Thymus (tissue), 14 donors: ENCODE data around the gene PNMA6E. TPM values are rescaled to one million over a fixed set of nuclear protein-coding genes. Genes with fewer than 3 reads are reported as not detected.

Experiments
- DNase-seq, 9 donors: peaks; one replicate each; pipeline ENCODE4 v3.0.0-alpha.2; 2013; ENCODE audit warnings: low spot score in 9 of 9, low read depth in 6 of 9, missing footprints in 1 of 9
- H3K27ac ChIP-seq, 2 donors: one replicate each; pipeline ENCODE4 v1.5.1; 2013; ENCODE audit warnings: control low read depth in 1 of 2, low read depth in 1 of 2, low read length in 1 of 2, mild to moderate bottlenecking in 1 of 2, moderate library complexity in 1 of 2
- H3K27me3 ChIP-seq, 2 donors: one replicate each; pipeline ENCODE4 v1.5.1; 2013; ENCODE audit warnings: low read length in 1 of 2; ENCODE audit not compliant: control insufficient read depth in 2 of 2, insufficient read depth in 1 of 2
- H3K36me3 ChIP-seq, 2 donors: one replicate each; pipeline ENCODE4 v1.5.1; 2013; ENCODE audit warnings: low read length in 1 of 2, mild to moderate bottlenecking in 1 of 2, moderate library complexity in 1 of 2; ENCODE audit not compliant: control insufficient read depth in 2 of 2, insufficient read depth in 2 of 2
- H3K4me1 ChIP-seq, 2 donors: one replicate each; pipeline ENCODE4 v1.5.1; 2013; ENCODE audit warnings: low read length in 2 of 2; ENCODE audit not compliant: control insufficient read depth in 2 of 2, insufficient read depth in 2 of 2
- H3K4me3 ChIP-seq, 2 donors: one replicate each; pipeline ENCODE4 v1.5.1; 2013; ENCODE audit warnings: low read length in 2 of 2, control low read depth in 1 of 2, mild to moderate bottlenecking in 1 of 2
- H3K9me3 ChIP-seq, 2 donors: one replicate each; pipeline ENCODE4 v1.5.1; 2013; ENCODE audit warnings: low read length in 1 of 2, mild to moderate bottlenecking in 1 of 2; ENCODE audit not compliant: control insufficient read depth in 2 of 2, insufficient read depth in 1 of 2
- WGBS: extraction: QIAGEN DNeasy Blood & Tissue Kit; methylation state at CpG from one replicate; pipeline ENCODE4 v1.1.7; 2013; 5-methylcytosine and 5-hydroxymethylcytosine counted together
- long read RNA-seq, 10 donors: transcript quantifications; one replicate each; lab custom pipeline, GENCODE V29; 2026
- polyA plus RNA-seq: library from polyadenylated mRNA; stranded (reverse); fragments of 200-250 nt; gene quantifications from one replicate; pipeline ENCODE4 v1.2.3, GENCODE V29; 2013
- total RNA-seq: library from RNA; stranded (reverse); fragments of 120-200 nt; gene quantifications from one replicate; pipeline ENCODE4 v1.2.4, GENCODE V29; 2013
- donor health status: healthy.

Gene PNMA6E
- not detected for total RNA-seq
- 0.05 TPM for polyA plus RNA-seq
- long read RNA-seq, donor 1: 0 reads
- long read RNA-seq, donor 2: 0 reads
- long read RNA-seq, donor 3: 0 reads
- long read RNA-seq, donor 4: 0 reads
- long read RNA-seq, donor 5: 0 reads
- long read RNA-seq, donor 6: 0 reads
- long read RNA-seq, donor 7: 0 reads
- long read RNA-seq, donor 8: 0 reads
- long read RNA-seq, donor 9: 0 reads
- long read RNA-seq, donor 10: 0 reads

DNA sequence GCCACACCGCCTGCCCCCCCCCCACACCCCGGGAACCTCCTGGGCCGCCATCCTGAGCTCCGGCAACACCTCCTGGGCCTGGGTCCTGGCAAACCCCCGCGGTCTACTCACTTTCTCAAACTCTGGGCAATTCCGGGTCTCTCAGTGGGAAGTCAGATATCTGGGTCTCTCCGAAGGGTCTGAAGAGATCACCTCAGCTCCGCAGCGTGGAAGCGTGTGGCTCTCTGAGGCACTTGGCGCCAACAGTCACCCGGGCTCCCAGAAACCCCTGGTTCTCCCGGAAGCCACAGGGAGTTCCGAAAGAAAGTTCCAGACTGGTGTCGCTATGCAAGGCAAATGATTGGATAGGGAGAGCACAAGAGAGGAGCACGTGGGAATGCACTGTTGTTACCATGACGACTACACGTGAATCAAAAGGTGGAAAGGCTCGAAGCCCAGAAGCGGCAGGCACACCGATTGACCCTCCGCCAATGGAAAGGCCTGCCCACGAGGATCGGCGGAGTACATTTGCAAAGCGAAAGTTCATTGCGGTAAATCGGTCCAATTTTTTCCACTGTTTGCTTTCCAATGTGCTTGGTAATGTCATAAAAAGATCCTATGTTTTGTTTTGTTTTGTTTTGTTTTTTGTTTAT is at the start of gene PNMA6E:
Gene PNMA6E (minus strand): TSS at position 218 of the 632 bp plus-strand sequence. CDS start 2,501 bp downstream, outside the sequence.
- 98% methylated on average over 29 of the region's 29 CpGs for WGBS
- no peak for DNase-seq

DNA sequence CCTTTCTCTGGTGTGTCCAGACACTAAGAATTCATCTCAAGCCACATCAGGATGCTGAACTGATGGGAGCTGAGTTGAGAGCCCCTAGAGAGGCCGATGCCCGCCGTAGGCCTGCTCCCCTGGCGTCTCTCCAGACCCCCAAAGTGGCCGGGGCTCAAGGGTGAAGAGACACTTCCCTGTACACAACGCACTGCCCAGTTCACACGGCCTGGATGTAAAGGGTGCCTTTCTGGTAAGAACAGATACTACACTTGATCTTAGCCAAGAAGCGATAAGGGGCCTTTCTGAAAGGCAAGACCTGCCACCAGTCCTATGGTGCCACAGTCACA is 49.8 kb upstream of the PNMA6E start:
- 97% methylated on average over 8 of the region's 8 CpGs for WGBS
- Histone ChIP-seq H3K9me3 (no peaks in the 10 kb centered on the region), H3K27ac (no peak overlapping the region), H3K4me3 (no peak overlapping the region), H3K36me3 (peaks cover 3 to 25% of the 10 kb centered on the region in 2 donors), H3K27me3 (no peaks in the 10 kb centered on the region), H3K4me1 (no peaks in the 10 kb centered on the region)
- DNase-seq: no peak

More for the DNA sequence above, at the start of gene PNMA6E:
- H3K4me3 ChIP-seq: no peak within 1 kb of the TSS
- H3K27ac ChIP-seq: no peak within 1 kb of the TSS
- no peaks in the 10 kb centered on the region for H3K4me1 ChIP-seq
- H3K36me3 ChIP-seq: no peaks in the 10 kb centered on the region
- no peaks in the 10 kb centered on the region for H3K27me3 ChIP-seq
- H3K9me3 ChIP-seq: peaks cover 0 to 4% of the 10 kb centered on the region in 2 donors

DNA sequence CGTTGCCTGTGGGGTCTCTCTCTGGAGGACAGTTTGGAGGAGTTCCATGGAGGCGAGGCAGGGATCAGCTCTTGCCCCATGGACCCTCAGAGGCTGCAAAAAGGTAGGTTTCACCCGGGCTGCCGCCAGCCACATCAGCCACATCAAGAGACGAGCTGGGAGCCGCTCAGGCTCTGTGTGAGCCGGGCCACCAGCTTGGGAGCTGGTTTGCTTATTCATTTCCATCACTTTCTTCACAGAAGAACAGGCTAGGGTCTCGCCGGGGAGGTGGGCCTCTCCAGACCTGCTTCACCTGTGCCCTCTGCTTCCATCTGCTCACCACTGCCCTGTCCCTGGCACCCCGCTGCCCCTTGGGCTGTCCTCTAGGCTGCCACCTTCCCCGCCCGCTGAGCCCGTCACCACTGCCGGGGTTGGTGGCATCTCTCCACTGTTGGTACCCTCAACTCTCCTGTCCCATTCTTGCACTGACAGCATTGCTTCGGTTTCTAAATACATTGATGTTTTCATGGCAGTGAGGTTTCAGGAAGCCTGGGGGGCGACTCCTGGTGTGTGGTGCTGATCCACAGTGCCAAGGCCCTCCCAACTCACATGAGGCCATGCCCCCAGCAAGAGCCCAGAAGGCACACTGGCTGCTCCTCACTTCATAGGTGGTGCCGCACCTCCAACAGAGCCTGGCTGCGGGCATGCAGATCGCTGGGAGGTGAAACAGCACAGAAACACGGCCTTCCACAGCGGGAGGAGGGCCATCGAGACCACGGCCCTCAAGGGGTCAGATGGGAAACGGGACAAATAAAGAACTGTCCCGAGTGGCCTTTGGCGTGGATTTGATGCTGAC is 49.2 kb upstream of the PNMA6E start:
- Histone ChIP-seq H3K27me3 (no peaks in the 10 kb centered on the region), H3K4me1 (no peaks in the 10 kb centered on the region), H3K36me3 (peaks cover 3 to 19% of the 10 kb centered on the region in 2 donors), H3K4me3 (no peak overlapping the region), H3K27ac (no peak overlapping the region), H3K9me3 (peaks cover 0 to under 1% of the 10 kb centered on the region in 2 donors)
- no peak for DNase-seq
- WGBS: 99% methylated on average over 26 of the region's 26 CpGs

DNA sequence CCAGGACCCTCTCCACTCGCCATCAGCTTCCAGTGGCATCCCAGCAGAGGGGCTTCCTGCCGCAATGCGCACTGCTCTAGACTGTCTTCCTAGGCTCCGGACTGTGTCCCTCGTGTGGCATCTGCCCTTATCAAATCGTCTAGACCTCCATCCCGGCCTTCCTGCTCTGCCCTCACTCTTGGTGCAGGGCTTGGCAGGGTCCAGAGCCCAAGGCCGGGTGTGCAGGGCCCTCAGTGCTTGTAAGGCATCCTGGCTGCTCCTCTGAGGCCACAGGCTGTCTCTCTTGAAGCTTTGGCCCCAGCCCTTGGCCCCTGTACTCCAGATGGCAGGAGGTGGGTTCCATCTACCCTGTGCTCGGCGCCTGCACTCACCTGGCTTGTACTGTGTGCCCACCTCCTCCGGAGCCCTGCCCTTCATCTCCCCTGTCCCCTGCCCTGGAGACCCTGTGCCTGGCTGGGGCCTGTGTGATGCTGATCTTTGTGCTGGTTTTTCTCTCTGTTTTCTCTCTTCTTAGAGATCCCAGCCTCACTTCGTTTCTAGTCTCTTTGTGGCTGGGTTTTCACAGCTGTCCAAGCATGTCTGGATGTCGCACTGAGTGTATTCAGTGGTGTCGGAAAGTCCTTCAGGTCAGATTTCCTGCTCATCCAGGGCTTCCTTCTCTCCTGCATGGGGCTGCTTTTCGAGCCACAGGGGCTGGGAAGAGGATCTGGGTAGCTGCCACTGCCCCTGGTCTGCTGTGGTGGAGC is 48.4 kb upstream of the PNMA6E start:
- no peaks in the 10 kb centered on the region for H3K4me1 ChIP-seq

DNA sequence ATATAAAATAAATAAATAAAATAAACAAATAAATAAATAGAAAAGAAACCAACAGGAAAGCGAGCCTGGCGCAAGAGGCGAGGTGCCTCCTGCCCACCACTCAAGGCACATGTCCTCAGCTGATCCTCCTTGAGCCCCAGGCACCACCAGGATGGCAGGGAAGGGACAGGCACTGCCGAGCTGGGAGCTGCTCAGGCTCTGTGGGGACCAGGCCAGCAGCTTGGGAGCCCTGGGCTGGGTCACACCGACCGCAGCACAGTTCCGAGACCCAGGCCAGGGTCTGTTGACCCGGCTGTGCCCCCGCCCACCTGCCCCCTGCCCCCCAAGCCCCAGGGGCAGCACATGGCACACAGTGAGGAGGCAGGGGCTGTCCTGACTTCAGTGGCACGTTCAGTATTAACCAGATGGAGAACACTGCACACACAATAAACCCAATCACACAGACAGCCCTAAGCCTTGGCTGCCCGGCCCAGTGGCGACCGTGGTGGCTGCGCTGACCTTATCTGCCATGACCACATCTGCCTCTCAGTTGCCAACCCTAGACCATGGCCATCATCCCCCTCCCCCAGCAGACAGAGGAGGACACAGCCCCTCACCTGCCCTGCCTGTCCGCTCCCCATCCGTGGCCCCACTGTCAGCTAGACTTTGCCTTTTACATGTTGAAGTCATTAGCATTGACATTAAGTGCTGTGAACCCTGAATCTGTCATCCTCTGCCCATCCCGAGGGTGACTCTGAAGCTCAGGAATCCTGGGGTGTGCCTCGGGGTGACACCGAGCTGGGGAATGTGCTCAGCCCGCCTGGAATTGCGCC is 47.6 kb upstream of the PNMA6E start:
- H3K36me3 ChIP-seq: peaks cover 0 to 9% of the 10 kb centered on the region in 2 donors
- WGBS: 98% methylated on average over 21 of the region's 21 CpGs

More for the DNA sequence above, 48.4 kb upstream of the PNMA6E start:
- Histone ChIP-seq H3K4me3 (no peak overlapping the region), H3K9me3 (peaks cover 0 to 4% of the 10 kb centered on the region in 2 donors), H3K27me3 (no peaks in the 10 kb centered on the region), H3K27ac (no peak overlapping the region), H3K36me3 (peaks cover 0 to 14% of the 10 kb centered on the region in 2 donors)
- WGBS: 97% methylated on average over 15 of the region's 15 CpGs
- DNase-seq: no peak

DNA sequence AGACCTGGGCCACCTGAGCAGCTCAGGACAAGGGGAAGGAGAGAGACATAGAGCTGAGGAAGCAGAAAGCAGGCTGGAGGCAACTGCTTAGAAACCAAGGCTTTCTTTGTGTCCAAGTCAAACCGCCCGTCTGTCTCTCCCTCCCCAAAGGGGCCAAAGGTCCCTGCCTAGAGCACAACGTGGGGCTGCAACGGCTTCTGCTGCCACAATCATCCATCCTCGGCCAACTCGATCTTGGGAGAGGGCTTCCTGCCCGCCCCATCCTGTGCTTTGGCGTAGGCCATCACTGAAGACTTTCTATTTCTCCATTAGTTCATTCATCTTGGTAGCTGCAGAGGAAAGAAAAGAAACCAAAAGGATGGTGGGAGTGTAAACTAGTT is 46.4 kb upstream of the PNMA6E start:
- peaks cover 0 to 4% of the 10 kb centered on the region in 2 donors for H3K9me3 ChIP-seq
- no peaks in the 10 kb centered on the region for H3K27me3 ChIP-seq
- no peak overlapping the region for H3K4me3 ChIP-seq
- 94% methylated on average over 8 of the region's 8 CpGs for WGBS
- no peak overlapping the region for H3K27ac ChIP-seq
- no peak for DNase-seq
- peaks cover 0 to 9% of the 10 kb centered on the region in 2 donors for H3K36me3 ChIP-seq
- H3K4me1 ChIP-seq: no peaks in the 10 kb centered on the region

More for the DNA sequence above, 47.6 kb upstream of the PNMA6E start:
- no peak for DNase-seq
- H3K9me3 ChIP-seq: peaks cover 0 to 4% of the 10 kb centered on the region in 2 donors
- no peaks in the 10 kb centered on the region for H3K4me1 ChIP-seq
- H3K4me3 ChIP-seq: no peak overlapping the region
- H3K27me3 ChIP-seq: no peaks in the 10 kb centered on the region
- H3K27ac ChIP-seq: no peak overlapping the region

DNA sequence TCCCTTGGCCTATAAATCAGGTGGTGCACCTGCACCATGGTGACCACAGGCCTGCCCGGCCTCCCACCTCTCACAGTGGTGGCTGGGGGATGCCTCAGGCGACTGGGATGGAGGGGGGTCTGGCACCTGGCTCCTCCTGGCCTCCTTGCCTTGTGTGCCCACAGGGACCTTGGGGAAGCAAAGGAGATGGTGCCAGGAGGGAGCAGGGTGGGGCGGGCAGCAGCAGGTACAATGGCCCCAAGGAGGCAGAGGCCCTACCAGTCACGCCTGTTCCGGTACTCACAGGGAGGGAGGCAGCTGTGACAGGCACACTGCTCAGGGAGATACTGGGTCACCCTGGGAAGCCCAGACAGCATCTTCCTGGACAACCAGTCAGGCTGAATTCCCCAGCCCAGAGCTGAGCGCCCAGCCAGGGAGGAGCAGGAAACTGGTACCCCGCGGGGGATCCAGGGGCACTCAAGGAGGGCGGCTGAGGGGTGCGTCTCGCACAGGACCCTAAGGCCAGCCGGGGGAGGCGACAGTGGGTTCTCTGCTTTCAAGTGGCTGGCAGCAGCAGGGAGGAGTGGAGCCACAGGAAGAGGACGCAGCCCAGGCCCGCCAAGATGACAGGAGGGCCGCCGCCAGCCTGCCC is 45.9 kb upstream of the PNMA6E start:
- no peaks in the 10 kb centered on the region for H3K27me3 ChIP-seq
- H3K9me3 ChIP-seq: peaks cover 0 to 4% of the 10 kb centered on the region in 2 donors

DNA sequence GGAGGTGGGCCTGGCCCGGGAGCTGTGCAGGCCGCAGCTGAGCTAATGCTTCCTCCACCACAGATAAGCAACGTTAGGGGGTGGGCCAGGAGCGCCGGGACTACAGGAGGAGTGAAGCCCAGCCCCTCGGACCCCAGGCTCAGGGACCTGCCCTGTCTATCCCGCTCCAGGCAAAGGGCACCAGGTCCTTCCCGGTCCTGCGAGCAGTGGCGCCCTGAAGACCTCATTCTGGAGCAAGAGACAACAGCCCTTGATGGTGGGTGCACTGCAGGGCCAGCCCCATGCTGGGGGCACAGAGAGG is 45.4 kb upstream of the PNMA6E start:
- no peaks in the 10 kb centered on the region for H3K4me1 ChIP-seq
- H3K27me3 ChIP-seq: no peaks in the 10 kb centered on the region
- WGBS: 90% methylated on average over 10 of the region's 10 CpGs
- H3K27ac ChIP-seq: no peak overlapping the region
- H3K4me3 ChIP-seq: no peak overlapping the region
- H3K36me3 ChIP-seq: peaks cover 0 to 9% of the 10 kb centered on the region in 2 donors
- no peak for DNase-seq
- peaks cover 0 to 4% of the 10 kb centered on the region in 2 donors for H3K9me3 ChIP-seq

More for the DNA sequence above, 45.9 kb upstream of the PNMA6E start:
- Histone ChIP-seq H3K27ac (no peak overlapping the region), H3K36me3 (peaks cover 0 to 9% of the 10 kb centered on the region in 2 donors), H3K4me1 (no peaks in the 10 kb centered on the region), H3K4me3 (no peak overlapping the region)
- 96% methylated on average over 17 of the region's 17 CpGs for WGBS
- DNase-seq: no peak
